Uterus (tissue), 2 donors: ENCODE results near the gene GRIP1.

Experiments used
- CTCF ChIP-seq, 4 experiments: fragments of 200-600 bp in 2 of 4; fragments of 450-650 bp in 2 of 4; sonication (generic) in 2 of 4; IDR thresholded peaks; one replicate each; pipeline ENCODE4 v1.5.1; 2016 to 2019; ENCODE audit warnings: antibody characterized with exemption in 4 of 4, mild to moderate bottlenecking in 2 of 4, moderate library complexity in 1 of 4
- POLR2A ChIP-seq, 2 donors: fragments of 450-650 bp; IDR thresholded peaks; one replicate each; pipeline ENCODE4 v1.6.1; 2016; ENCODE audit warnings: antibody characterized with exemption in 2 of 2, mild to moderate bottlenecking in 1 of 2, moderate library complexity in 1 of 2

GRCh38 chr12:66502911-66503310 is 176.0 kb downstream of the GRIP1 start:
- TF ChIP-seq CTCF (IDR thresholded peaks at IDR 0.05) (no peak), POLR2A (IDR thresholded peaks at IDR 0.05) (no peak)
